ENCODE measurements around the gene FDCSP.

- TF ChIP-seq POLR2A (IDR thresholded peaks at IDR 0.05) (no peak), CTCF (IDR thresholded peaks at IDR 0.05 in 4 of 5, conservative IDR thresholded peaks at IDR 0.05 in 1 of 5) (no peak)
Measured at GRCh38 chr4:70183168-70183939, 42.6 kb upstream of the FDCSP start.

Measured in gastrocnemius medialis (tissue), 4 donors.